Tibial nerve (tissue), 3 donors: ENCODE measurements around the gene QKI.

ENCODE experiments used
- EP300 ChIP-seq, 2 donors: sonication (generic); formaldehyde crosslinking; IDR thresholded peaks; one replicate each; pipeline ENCODE4 v1.6.1; 2017; ENCODE audit warnings: antibody characterized with exemption in 2 of 2, mild to moderate bottlenecking in 1 of 2
- POLR2A ChIP-seq, 2 donors: fragments of 450-650 bp; IDR thresholded peaks; one replicate each; pipeline ENCODE4 v1.6.1; 2017; ENCODE audit warnings: antibody characterized with exemption in 2 of 2, mild to moderate bottlenecking in 2 of 2, moderate library complexity in 2 of 2

DNA sequence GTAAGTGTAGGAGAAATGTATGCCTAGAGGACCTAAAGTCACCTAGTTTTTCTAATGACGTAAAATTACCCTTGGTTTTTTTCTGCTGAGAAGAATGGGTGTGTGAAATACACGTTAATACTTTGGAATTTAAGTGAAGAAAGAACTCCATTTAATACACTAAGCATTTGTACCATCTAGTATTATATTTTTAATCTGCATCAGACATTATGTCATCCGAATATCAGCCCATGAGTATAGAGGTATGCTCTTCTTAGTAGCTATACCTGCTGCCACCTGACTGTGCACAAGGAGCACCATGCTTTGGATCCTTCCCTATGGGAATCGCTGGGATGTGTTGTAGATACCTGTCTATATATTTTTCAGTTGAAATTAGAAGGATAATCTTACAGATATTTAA lies 106.4 kb downstream of the QKI start:
- TF ChIP-seq EP300 (IDR thresholded peaks at IDR 0.05) = no peak
- TF ChIP-seq POLR2A (IDR thresholded peaks at IDR 0.05) = no peak
